Measurements from ENCODE around the gene KAT6B.

The KAT6B gene

DNA sequence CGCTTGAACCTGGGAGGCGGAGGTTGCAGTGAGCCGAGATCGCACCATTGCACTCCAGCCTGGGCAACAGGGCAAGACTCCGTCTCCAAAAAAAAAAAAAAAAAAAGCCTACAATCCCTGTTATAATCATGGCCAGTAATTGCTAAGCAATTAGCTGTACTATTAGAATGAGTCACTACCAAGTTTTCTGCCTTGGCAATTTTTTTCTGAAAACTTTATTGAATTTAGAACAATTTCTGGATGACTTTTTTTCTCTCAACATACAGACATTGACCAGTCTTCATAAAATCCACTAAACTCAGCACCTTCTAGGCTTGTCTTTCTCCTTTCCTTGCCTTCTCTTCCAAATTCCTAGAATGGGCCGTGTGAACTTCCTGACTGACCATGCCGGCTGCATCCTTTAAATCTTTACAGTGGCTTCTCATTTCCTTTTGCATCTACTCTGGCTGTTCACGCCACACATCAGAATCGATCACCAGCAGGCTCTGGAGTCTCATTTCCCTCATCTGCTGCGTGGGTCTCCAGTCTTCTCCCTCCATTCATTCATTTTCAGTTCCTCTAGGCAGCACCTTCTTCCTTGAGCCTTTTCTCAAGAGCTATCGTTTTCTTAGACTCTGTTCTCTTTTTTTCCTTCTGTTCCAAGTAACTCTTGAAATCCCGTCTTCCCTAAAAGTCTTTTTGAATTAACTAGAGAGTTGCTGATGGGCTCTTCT, 107.9 kb downstream of the KAT6B start:
- TF ChIP-seq, protein P1, sequence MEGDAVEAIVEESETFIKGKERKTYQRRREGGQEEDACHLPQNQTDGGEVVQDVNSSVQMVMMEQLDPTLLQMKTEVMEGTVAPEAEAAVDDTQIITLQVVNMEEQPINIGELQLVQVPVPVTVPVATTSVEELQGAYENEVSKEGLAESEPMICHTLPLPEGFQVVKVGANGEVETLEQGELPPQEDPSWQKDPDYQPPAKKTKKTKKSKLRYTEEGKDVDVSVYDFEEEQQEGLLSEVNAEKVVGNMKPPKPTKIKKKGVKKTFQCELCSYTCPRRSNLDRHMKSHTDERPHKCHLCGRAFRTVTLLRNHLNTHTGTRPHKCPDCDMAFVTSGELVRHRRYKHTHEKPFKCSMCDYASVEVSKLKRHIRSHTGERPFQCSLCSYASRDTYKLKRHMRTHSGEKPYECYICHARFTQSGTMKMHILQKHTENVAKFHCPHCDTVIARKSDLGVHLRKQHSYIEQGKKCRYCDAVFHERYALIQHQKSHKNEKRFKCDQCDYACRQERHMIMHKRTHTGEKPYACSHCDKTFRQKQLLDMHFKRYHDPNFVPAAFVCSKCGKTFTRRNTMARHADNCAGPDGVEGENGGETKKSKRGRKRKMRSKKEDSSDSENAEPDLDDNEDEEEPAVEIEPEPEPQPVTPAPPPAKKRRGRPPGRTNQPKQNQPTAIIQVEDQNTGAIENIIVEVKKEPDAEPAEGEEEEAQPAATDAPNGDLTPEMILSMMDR (IDR thresholded peaks at IDR 0.05): no peak
- Mint-ChIP-seq H3K4me3 (no peak overlapping the region), H3K9me3 (no peaks in the 10 kb centered on the region), H3K36me3 (ENCODE audit: low read depth) (peaks cover 5% of the 10 kb centered on the region), H3K27ac (peak overlapping the region; percentile 33), H3K27me3 (ENCODE audit: low read depth, poor library complexity) (no peaks in the 10 kb centered on the region), H3K4me1 (peaks cover 36% of the 10 kb centered on the region)
- no peak for DNase-seq

DNA sequence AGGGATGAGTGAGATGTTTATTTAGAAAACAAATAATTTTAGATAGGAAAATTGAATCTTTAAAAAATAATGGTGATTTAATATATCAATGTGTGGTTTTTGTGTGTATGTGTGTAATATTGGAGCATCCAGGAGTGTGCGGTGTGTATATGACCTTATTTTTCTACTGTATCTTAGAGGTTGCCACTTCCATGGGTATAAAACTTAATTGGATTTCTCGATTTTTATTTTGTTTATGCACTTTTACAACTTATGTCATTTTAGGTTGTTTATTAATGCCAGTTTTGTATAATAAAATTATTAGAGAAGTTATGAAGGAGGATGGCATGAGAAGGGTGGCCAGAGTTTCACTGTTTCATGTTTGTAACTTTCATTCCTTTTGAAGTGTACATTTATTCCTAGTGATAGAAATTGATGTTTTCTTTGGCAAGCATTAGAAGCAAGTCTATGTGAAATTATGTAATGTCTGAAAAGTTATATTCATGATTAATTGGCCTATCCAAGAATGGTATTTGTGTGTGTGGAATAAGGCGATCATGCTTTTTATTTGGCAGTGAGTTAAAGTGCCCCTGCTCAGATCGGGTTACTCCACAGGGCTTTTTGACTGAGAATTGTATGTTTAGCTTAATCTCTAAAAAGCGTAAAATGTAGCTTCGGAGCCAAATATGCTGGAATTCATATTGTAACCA, 110.3 kb downstream of the KAT6B start:
- DNase-seq: no peak

DNA sequence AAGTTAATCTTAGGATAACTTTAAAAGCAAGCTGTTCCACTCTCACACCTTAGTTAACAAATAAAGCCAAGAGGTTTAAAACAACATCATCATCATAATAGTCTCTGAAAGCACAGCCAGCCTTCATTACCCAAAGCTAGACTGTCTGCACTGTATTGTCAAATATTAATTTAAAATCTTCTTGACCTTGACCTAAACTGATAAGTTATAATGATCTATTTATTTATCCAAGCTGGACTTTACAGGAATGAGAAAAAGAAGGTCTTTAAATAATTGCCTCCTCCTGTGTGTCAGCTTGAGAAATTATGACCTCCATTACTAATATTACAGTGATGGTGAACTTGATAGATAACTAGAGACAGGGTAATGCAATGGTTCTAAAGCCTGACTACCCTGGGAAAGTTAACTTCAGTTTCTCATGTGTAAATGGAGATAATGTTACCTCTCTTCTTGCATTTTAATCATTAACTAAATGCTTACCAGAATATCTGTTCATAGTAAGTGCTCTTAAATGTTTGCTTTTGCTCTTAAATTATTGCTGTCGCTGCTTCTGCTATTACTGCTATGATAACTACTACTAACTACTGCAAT, 111.0 kb downstream of the KAT6B start:
- Mint-ChIP-seq H3K4me1 (peaks cover 37% of the 10 kb centered on the region), H3K9me3 (no peaks in the 10 kb centered on the region), H3K4me3 (no peak overlapping the region), H3K36me3 (ENCODE audit: low read depth) (no peaks in the 10 kb centered on the region), H3K27ac (peak overlapping the region; percentile 38), H3K27me3 (ENCODE audit: low read depth, poor library complexity) (no peaks in the 10 kb centered on the region)
- no peak for DNase-seq
- TF ChIP-seq, protein P1 (IDR thresholded peaks at IDR 0.05): no peak

More for the DNA sequence above, 110.3 kb downstream of the KAT6B start:
- H3K27me3 Mint-ChIP-seq (ENCODE audit: low read depth, poor library complexity): no peaks in the 10 kb centered on the region
- H3K4me1 Mint-ChIP-seq: peaks cover 37% of the 10 kb centered on the region
- no peak overlapping the region for H3K4me3 Mint-ChIP-seq
- H3K27ac Mint-ChIP-seq: no peak overlapping the region
- TF ChIP-seq, protein P1 (IDR thresholded peaks at IDR 0.05): no peak
- no peaks in the 10 kb centered on the region for H3K9me3 Mint-ChIP-seq
- peaks cover 5% of the 10 kb centered on the region for H3K36me3 Mint-ChIP-seq (ENCODE audit: low read depth)

DNA sequence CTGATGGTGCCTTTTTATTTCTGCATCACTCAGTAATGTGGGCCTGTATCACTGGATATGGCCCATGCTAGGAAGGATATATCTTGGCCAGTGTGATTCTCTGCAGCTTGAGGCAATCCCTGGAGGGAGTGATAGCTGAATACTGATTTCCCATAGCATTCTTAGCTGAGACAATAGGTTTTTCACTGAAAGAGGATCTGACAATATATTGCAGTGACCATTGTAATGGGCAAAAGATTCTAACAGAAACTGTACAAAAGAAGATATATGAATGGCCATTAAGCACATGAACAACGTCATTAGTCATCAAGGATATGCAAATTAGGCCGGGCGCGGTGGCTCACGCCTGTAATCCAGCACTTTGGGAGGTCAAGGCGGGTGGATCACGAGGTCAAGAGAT, 117.8 kb downstream of the KAT6B start:
- Mint-ChIP-seq H3K36me3 (ENCODE audit: low read depth) (peaks cover 7% of the 10 kb centered on the region), H3K4me1 (peaks cover 15% of the 10 kb centered on the region), H3K27ac (peak overlapping the region; percentile 55), H3K27me3 (ENCODE audit: low read depth, poor library complexity) (no peaks in the 10 kb centered on the region), H3K4me3 (no peak overlapping the region), H3K9me3 (no peaks in the 10 kb centered on the region)
- DNase-seq: no peak
- TF ChIP-seq, protein P1 (IDR thresholded peaks at IDR 0.05): no peak

DNA sequence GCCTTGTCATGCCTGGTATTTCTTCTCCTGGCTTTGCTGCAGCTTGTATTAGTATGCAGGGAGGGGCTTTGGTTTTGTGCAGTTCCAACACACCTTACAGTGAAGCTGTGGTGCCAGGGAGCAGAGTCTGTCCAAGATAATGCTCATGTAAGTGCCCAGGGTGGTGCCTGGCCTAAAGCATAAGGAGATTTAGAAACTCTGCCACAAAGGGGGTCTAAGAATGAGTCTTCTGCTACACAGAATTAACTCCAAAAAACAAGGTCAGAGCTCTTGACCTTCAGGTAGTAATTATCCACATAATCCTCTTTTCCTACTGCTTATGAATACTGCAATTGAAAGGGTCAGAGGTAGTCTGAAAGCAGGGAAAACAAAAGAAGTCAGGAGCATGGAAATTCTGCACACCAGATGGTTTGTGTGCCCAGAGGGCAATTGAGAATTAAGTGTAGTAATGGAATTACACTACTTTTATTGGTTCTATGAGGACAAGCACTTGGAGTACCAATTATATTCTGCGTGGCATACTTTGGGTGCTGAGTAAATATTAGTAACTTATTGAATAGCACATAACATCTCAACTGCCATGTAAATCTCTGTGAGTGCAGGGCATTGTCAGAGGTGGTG, 121.5 kb downstream of the KAT6B start:
- Mint-ChIP-seq H3K27ac (no peak overlapping the region), H3K36me3 (ENCODE audit: low read depth) (peaks cover 12% of the 10 kb centered on the region), H3K9me3 (no peaks in the 10 kb centered on the region), H3K4me3 (no peak overlapping the region), H3K27me3 (ENCODE audit: low read depth, poor library complexity) (no peaks in the 10 kb centered on the region), H3K4me1 (peaks cover 5% of the 10 kb centered on the region)
- no peak for DNase-seq
- TF ChIP-seq, protein P1 (IDR thresholded peaks at IDR 0.05): no peak
